CD14-positive monocyte (primary cell): ENCODE data around the gene TENT4A. TPM values are rescaled to one million over a fixed set of nuclear protein-coding genes. Genes with fewer than 3 reads are reported as not detected.

Experiments
- DNase-seq, 3 donors: peaks; one replicate each; pipeline ENCODE4 v3.0.0-alpha.2; 2011 to 2022
- H2AFZ ChIP-seq: 2 replicates; pipeline ENCODE4 v1.6.0; 2012; ENCODE audit warnings: mild to moderate bottlenecking, low read depth, low read length, inconsistent platforms; ENCODE audit not compliant: insufficient read depth, poor library complexity, severe bottlenecking
- H3K27ac ChIP-seq, 2 donors: 1 replicate in 1 of 2; 2 replicates in 1 of 2; pipeline ENCODE4 v1.5.1; 2012 to 2013; ENCODE audit warnings: low read length in 2 of 2, control low read depth in 1 of 2, inconsistent platforms in 1 of 2, low read depth in 1 of 2, mild to moderate bottlenecking in 1 of 2
- H3K27me3 ChIP-seq, 2 donors: one replicate each; pipeline versions ENCODE4 v1.6.0 to v1.6.1; 2011 to 2013; ENCODE audit warnings: low read length in 2 of 2; ENCODE audit not compliant: control insufficient read depth in 2 of 2, insufficient read depth in 2 of 2
- H3K36me3 ChIP-seq, 2 donors: replicated peaks in 1 of 2; 1 replicate in 1 of 2; 2 replicates in 1 of 2; pipeline versions ENCODE4 v1.5.1 to v1.6.1; 2012 to 2013; ENCODE audit warnings: low read length in 2 of 2, control low read depth in 1 of 2, inconsistent platforms in 1 of 2, mild to moderate bottlenecking in 1 of 2; ENCODE audit not compliant: insufficient read depth in 2 of 2, control insufficient read depth in 1 of 2
- H3K4me1 ChIP-seq, 2 donors: 1 replicate in 1 of 2; 2 replicates in 1 of 2; pipeline versions ENCODE4 v1.5.1 to v1.6.1; 2012 to 2013; ENCODE audit warnings: low read length in 2 of 2, control low read depth in 1 of 2, inconsistent platforms in 1 of 2, mild to moderate bottlenecking in 1 of 2, moderate library complexity in 1 of 2; ENCODE audit not compliant: insufficient read depth in 2 of 2, control insufficient read depth in 1 of 2
- H3K4me2 ChIP-seq: replicated peaks from 2 replicates; pipeline ENCODE3; 2012; ENCODE audit warnings: low read length, moderate library complexity, mild to moderate bottlenecking; ENCODE audit not compliant: poor library complexity, severe bottlenecking; ENCODE audit errors: extremely low read depth
- H3K4me3 ChIP-seq, 3 experiments: fragments of 200-600 bp in 1 of 3; sonication (generic) in 1 of 3; replicated peaks in 1 of 3; 1 replicate in 2 of 3; 2 replicates in 1 of 3; pipeline ENCODE4 v1.5.1; 2011 to 2013; ENCODE audit warnings: low read length in 3 of 3, mild to moderate bottlenecking in 3 of 3, control low read depth in 2 of 3, low read depth in 2 of 3, inconsistent platforms in 1 of 3, moderate library complexity in 1 of 3
- H3K79me2 ChIP-seq: 2 replicates; pipeline ENCODE4 v1.6.0; 2012; ENCODE audit warnings: mild to moderate bottlenecking, control low read depth, inconsistent platforms, low read length, moderate library complexity; ENCODE audit not compliant: insufficient read depth
- H3K9ac ChIP-seq: 2 replicates; pipeline ENCODE4 v1.6.0; 2017; ENCODE audit warnings: low read length, mild to moderate bottlenecking; ENCODE audit not compliant: insufficient read depth, poor library complexity, severe bottlenecking
- H3K9me3 ChIP-seq, 2 donors: replicated peaks in 1 of 2; 1 replicate in 1 of 2; 2 replicates in 1 of 2; pipeline versions ENCODE4 v1.5.1 to v1.6.1; 2012 to 2013; ENCODE audit warnings: low read length in 2 of 2, control low read depth in 1 of 2; ENCODE audit not compliant: control insufficient read depth in 1 of 2, insufficient read depth in 1 of 2
- H4K20me1 ChIP-seq: 2 replicates; pipeline ENCODE4 v1.6.0; 2012; ENCODE audit warnings: mild to moderate bottlenecking, low read length, control low read depth, moderate library complexity; ENCODE audit not compliant: insufficient read depth
- H3K27ac Mint-ChIP-seq, 7 donors: one replicate each; pipeline ENCODE4 v1.8.0; 2020; ENCODE audit warnings: mild to moderate bottlenecking in 7 of 7, mixed read lengths in 7 of 7, moderate library complexity in 6 of 7, inconsistent platforms in 2 of 7
- H3K27me3 Mint-ChIP-seq, 3 donors: one replicate each; pipeline ENCODE4 v1.8.0; 2021 to 2022; ENCODE audit warnings: low read depth in 3 of 3, mild to moderate bottlenecking in 3 of 3, mixed read lengths in 3 of 3, moderate library complexity in 3 of 3, inconsistent platforms in 1 of 3
- H3K36me3 Mint-ChIP-seq, 2 donors: one replicate each; pipeline ENCODE4 v1.8.0; 2020; ENCODE audit warnings: mixed read lengths in 2 of 2, inconsistent platforms in 1 of 2, mild to moderate bottlenecking in 1 of 2
- H3K4me1 Mint-ChIP-seq: one replicate; pipeline ENCODE4 v1.8.0; 2020; ENCODE audit warnings: mild to moderate bottlenecking, mixed read lengths
- H3K4me3 Mint-ChIP-seq, 2 donors: one replicate each; pipeline ENCODE4 v1.8.0; 2020; ENCODE audit warnings: mild to moderate bottlenecking in 2 of 2, mixed read lengths in 2 of 2, moderate library complexity in 1 of 2
- H3K9me3 Mint-ChIP-seq, 7 donors: one replicate each; pipeline ENCODE4 v1.8.0; 2020 to 2022; ENCODE audit warnings: mixed read lengths in 7 of 7, mild to moderate bottlenecking in 6 of 7, moderate library complexity in 6 of 7, inconsistent platforms in 2 of 7
- CTCF ChIP-seq: fragments of 200-600 bp; IDR thresholded peaks from one replicate; pipeline ENCODE4 v1.8.0; 2022; ENCODE audit warnings: antibody characterized with exemption, mild to moderate bottlenecking
- WGBS: methylation state at CpG from one replicate; pipeline ENCODE4 v1.1.5; 2013; ENCODE audit warnings: missing lambda C conversion rate; ENCODE audit not compliant: insufficient coverage; 5-methylcytosine and 5-hydroxymethylcytosine counted together
- intact Hi-C, 2 donors: fragments of 100-400 bp; cut with micrococcal nuclease; formaldehyde crosslinking; loops; one replicate each; pipeline versions ENCODE4 v1.15.0 to v1.15.1; 2023
- polyA plus RNA-seq, 3 donors: library from polyadenylated mRNA; depleted of rRNA in 1 of 3; unstranded in 2 of 3; stranded (reverse) in 1 of 3; fragments of 300-500 nt in 2 of 3; fragments of >200 nt in 1 of 3; fragmentation: Illumina TruSeq in 2 of 3; gene quantifications; 1 replicate in 2 of 3; 2 replicates in 1 of 3; pipeline ENCODE4 v1.2.3, GENCODE V29; 2012 to 2021

The TENT4A gene
- polyA plus RNA-seq, 3 donors: 0.17 to 15.6 (median 0.44) TPM

GRCh38 chr5:6745706-6746222, 32.5 kb downstream of the TENT4A start:
- no peak overlapping the region for H3K4me3 Mint-ChIP-seq
- Histone ChIP-seq H3K36me3 (peaks cover 71 to 96% of the 10 kb centered on the region in 2 donors), H3K9me3 (no peaks in the 10 kb centered on the region), H3K9ac (no peak overlapping the region), H3K27me3 (no peaks in the 10 kb centered on the region), H3K79me2 (peaks cover 28% of the 10 kb centered on the region), H2AFZ (no peak overlapping the region), H4K20me1 (peaks cover 32% of the 10 kb centered on the region), H3K4me3 (no peak overlapping the region), H3K27ac (no peak overlapping the region), H3K4me1 (no peaks in the 10 kb centered on the region), H3K4me2 (no peak overlapping the region)
- peaks cover 0 to 2% (median 0%) of the 10 kb centered on the region in 3 donors for H3K27me3 Mint-ChIP-seq
- peak; percentile 36 to 60 (median 52) for DNase-seq
- peaks cover 78 to 89% of the 10 kb centered on the region in 2 donors for H3K36me3 Mint-ChIP-seq
- WGBS: 98% methylated on average over 5 of the region's 10 CpGs
- intact Hi-C loops: loop anchor here (10.0 kb wide), 4 partner anchors 111 to 1601 kb away; partner anchors contain the start of genes NSUN2 (in 2 of the 2), SRD5A1 (in 2 of the 2), ADAMTS16 (in 1 of the 2) and MED10 (in 1 of the 2)
- peak overlapping the region in 1 of 7 donors; percentile 26 for H3K27ac Mint-ChIP-seq
- no peaks in the 10 kb centered on the region for H3K9me3 Mint-ChIP-seq
- TF ChIP-seq CTCF: peak; percentile 90
- H3K4me1 Mint-ChIP-seq: no peaks in the 10 kb centered on the region

- Histone ChIP-seq H3K9ac (no peak overlapping the region), H3K36me3 (peaks cover 71 to 96% of the 10 kb centered on the region in 2 donors), H3K9me3 (no peaks in the 10 kb centered on the region), H3K4me2 (no peak overlapping the region), H4K20me1 (peaks cover 32% of the 10 kb centered on the region), H3K4me1 (no peaks in the 10 kb centered on the region), H3K27ac (no peak overlapping the region), H3K27me3 (no peaks in the 10 kb centered on the region), H3K4me3 (no peak overlapping the region), H3K79me2 (peaks cover 28% of the 10 kb centered on the region), H2AFZ (no peak overlapping the region)
- Mint-ChIP-seq H3K27me3 (peaks cover 0 to 2% (median 0%) of the 10 kb centered on the region in 3 donors), H3K4me3 (no peak overlapping the region), H3K36me3 (peaks cover 80 to 89% of the 10 kb centered on the region in 2 donors), H3K4me1 (no peaks in the 10 kb centered on the region), H3K9me3 (no peaks in the 10 kb centered on the region), H3K27ac (peak overlapping the region in 1 of 7 donors; percentile 26)
- WGBS: 96% methylated on average over 7 of the region's 9 CpGs
- no peak for DNase-seq
- no peak for TF ChIP-seq CTCF
- intact Hi-C loops: loop anchor here (10.0 kb wide), 4 partner anchors 111 to 1601 kb away; partner anchors contain the start of genes NSUN2 (in 2 of the 2), SRD5A1 (in 2 of the 2), ADAMTS16 (in 1 of the 2) and MED10 (in 1 of the 2)
Measured at GRCh38 chr5:6746244-6746643, 33.0 kb downstream of the TENT4A start.
